PFSK-1 (cell line): ENCODE data around the gene KLHL1.

Experiments used
- FOXP2 ChIP-seq: optimal IDR thresholded peaks from 2 replicates; pipeline ENCODE3; 2011; ENCODE audit warnings: borderline replicate concordance, control low read depth, inconsistent platforms; ENCODE audit not compliant: insufficient read depth; ENCODE audit errors: extremely low read length, extremely low read depth
- POLR2AphosphoS5 ChIP-seq: IDR thresholded peaks from 2 replicates; pipeline ENCODE4 v1.6.1; 2012; ENCODE audit warnings: low read depth, mild to moderate bottlenecking, control low read depth, low read length, moderate library complexity
- SIN3A ChIP-seq: IDR thresholded peaks from 2 replicates; pipeline ENCODE4 v1.6.1; 2012; ENCODE audit warnings: mild to moderate bottlenecking, low read length, moderate library complexity, borderline replicate concordance; ENCODE audit not compliant: insufficient read depth
- TAF1 ChIP-seq: IDR thresholded peaks from 2 replicates; pipeline ENCODE4 v1.6.1; 2012; ENCODE audit warnings: low read length, control low read depth, borderline replicate concordance; ENCODE audit not compliant: insufficient read depth
- TF ChIP-seq, protein P1 (sequence below), 2 experiments: IDR thresholded peaks; 2 replicates each; pipeline versions ENCODE4 v1.6.1 to v1.8.0; 2011 to 2012; ENCODE audit warnings: low read depth in 2 of 2, low read length in 2 of 2, control low read depth in 1 of 2, inconsistent platforms in 1 of 2, mild to moderate bottlenecking in 1 of 2, moderate library complexity in 1 of 2; ENCODE audit not compliant: insufficient read depth in 1 of 2

DNA sequence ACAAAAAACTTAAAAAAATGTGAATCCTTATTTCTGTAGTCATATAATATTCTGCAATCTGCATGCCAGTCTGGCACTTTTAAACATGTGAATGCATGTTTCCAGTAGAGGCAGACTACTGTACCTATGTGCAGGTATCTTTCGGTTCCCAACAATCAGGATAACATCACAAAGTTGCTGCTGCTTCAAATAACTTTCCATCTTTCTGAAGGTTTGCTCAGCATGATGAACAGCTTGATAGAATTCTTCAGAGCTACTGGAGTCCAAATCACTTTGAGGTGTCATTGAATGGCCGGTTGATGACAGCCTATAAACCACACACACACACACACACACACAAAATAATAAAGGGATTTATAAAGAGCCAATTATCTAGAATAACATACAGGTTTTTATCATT lies 132.8 kb downstream of the KLHL1 start:
- TF ChIP-seq POLR2AphosphoS5 (no peak), TAF1 (no peak), FOXP2 (no peak), SIN3A (no peak)
- TF ChIP-seq, protein P1, sequence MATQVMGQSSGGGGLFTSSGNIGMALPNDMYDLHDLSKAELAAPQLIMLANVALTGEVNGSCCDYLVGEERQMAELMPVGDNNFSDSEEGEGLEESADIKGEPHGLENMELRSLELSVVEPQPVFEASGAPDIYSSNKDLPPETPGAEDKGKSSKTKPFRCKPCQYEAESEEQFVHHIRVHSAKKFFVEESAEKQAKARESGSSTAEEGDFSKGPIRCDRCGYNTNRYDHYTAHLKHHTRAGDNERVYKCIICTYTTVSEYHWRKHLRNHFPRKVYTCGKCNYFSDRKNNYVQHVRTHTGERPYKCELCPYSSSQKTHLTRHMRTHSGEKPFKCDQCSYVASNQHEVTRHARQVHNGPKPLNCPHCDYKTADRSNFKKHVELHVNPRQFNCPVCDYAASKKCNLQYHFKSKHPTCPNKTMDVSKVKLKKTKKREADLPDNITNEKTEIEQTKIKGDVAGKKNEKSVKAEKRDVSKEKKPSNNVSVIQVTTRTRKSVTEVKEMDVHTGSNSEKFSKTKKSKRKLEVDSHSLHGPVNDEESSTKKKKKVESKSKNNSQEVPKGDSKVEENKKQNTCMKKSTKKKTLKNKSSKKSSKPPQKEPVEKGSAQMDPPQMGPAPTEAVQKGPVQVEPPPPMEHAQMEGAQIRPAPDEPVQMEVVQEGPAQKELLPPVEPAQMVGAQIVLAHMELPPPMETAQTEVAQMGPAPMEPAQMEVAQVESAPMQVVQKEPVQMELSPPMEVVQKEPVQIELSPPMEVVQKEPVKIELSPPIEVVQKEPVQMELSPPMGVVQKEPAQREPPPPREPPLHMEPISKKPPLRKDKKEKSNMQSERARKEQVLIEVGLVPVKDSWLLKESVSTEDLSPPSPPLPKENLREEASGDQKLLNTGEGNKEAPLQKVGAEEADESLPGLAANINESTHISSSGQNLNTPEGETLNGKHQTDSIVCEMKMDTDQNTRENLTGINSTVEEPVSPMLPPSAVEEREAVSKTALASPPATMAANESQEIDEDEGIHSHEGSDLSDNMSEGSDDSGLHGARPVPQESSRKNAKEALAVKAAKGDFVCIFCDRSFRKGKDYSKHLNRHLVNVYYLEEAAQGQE (IDR thresholded peaks at IDR 0.05; ENCODE audit: insufficient read depth in 1 of 2, low read depth in 2 of 2, low read length in 2 of 2) = no peak
